GM12874 (cell line): ENCODE measurements around the gene EXOC3L4.

Source experiments
- TF ChIP-seq, protein P1 (sequence below): IDR thresholded peaks from 2 replicates; pipeline ENCODE4 v1.5.1; 2011; ENCODE audit warnings: low read depth, mild to moderate bottlenecking, control low read depth, low read length, moderate library complexity; ENCODE audit not compliant: insufficient read depth

EXOC3L4 gene

GRCh38 chr14:103057372-103058163 lies 37.0 kb upstream of the EXOC3L4 start, which contains the start of gene CDC42BPB:
Gene CDC42BPB, minus strand, starts transcription at chr14:103057549. Its CDS starts 376 bp downstream, at chr14:103057173.
- TF ChIP-seq, protein P1, sequence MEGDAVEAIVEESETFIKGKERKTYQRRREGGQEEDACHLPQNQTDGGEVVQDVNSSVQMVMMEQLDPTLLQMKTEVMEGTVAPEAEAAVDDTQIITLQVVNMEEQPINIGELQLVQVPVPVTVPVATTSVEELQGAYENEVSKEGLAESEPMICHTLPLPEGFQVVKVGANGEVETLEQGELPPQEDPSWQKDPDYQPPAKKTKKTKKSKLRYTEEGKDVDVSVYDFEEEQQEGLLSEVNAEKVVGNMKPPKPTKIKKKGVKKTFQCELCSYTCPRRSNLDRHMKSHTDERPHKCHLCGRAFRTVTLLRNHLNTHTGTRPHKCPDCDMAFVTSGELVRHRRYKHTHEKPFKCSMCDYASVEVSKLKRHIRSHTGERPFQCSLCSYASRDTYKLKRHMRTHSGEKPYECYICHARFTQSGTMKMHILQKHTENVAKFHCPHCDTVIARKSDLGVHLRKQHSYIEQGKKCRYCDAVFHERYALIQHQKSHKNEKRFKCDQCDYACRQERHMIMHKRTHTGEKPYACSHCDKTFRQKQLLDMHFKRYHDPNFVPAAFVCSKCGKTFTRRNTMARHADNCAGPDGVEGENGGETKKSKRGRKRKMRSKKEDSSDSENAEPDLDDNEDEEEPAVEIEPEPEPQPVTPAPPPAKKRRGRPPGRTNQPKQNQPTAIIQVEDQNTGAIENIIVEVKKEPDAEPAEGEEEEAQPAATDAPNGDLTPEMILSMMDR = no peak

DNA sequence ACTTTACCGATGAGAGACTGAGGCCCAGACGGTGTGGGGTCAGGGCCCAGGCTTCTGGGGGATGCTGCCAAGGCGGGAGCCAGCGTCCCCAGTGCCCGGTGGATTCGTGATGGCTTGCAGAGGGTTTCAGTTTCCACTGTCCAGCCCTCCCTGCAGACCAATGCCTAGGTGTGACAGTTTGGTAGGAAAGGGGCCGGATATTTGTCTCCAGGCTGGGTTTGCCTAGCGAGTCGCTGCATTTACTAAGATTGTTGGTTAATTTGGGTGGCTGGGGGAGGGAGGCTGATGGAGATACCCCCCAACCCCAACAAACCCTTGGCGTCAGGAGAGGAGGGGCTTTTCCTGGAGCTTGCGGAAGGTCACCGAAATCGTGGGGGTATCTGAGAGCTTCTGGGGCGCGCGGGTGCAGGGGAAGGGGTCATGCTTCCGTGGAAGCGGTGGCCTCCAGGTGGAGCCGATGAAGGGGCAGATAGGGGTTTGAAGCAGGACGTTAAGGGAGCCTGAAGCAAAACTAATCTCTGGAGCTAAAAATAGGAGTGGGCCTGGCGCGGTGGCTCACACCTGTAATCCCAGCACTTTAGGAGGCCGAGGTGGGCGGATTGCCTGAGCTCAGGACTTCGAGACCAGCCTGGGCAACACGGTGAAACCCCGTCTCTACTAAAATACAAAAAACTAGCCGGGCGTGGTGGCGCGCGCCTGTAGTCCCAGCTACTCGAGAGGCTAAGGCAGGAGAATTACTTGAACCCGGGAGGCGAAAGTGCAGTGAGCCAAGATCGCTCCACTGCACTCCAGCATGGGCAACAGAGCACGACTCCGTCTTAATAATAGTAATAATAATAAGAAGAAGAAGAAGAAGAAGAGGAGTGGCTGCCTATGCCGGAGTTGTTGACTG lies 36.1 kb upstream of the EXOC3L4 start:
- TF ChIP-seq, protein P1 = no peak

- TF ChIP-seq, protein P1 = no peak
Measured at GRCh38 chr14:103059556-103059955, 35.0 kb upstream of the EXOC3L4 start.

DNA sequence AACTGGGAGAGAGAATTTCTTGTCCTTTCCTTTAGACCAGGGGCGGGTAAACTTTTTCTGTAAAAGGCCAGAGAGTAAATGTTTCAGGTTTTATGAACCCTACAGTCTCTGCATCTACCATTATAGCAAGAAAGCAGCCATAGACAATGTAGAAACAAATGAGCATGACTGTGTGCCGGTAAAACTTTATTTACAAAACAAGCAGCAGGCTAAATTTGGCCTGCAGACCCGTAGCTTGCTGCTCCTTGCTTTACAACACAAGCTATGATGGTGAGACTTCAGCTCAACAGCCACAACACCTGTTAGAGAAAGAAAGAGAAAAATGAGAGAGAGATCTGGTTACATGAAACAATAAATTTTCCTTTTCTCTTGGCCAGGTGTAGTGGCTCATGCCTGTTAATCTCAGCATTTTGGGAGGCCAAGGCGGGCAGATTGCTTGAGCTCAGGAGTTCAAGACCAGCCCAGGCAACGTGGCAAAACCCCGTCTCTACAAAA lies 33.0 kb upstream of the EXOC3L4 start:
- TF ChIP-seq, protein P1 = no peak

- TF ChIP-seq, protein P1 = no peak
Measured at GRCh38 chr14:103064436-103064835, 30.1 kb upstream of the EXOC3L4 start.

DNA sequence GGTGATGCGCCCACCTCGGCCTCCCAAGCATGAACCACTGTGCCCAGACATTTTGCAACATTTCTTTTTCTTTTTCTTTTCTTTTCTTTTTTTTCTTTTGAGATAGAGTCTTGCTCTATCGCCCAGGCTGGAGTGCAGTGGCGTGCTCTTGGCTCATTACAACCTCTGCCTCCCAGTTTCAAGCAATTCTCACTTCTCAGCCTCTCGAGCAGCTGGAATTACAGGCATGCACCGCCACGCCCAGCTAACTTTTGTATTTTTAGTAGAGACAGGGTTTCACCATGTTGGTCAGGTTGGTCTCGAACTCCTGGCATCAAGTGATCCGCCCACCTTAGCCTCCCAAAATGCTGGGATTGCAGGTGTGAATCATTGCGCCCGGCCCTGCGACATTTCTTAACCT lies 29.5 kb upstream of the EXOC3L4 start:
- TF ChIP-seq, protein P1 = no peak

GRCh38 chr14:103065861-103066260 lies 28.7 kb upstream of the EXOC3L4 start:
- TF ChIP-seq, protein P1 = no peak
